GM12892 (cell line): ENCODE data around the gene IST1.

Experiments
- DNase-seq: peaks from one replicate; pipeline ENCODE4 v3.0.0; 2011; ENCODE audit not compliant: insufficient read length
- FAIRE-seq: peaks from 2 replicates; lab custom pipeline; 2011; peaks lifted over from hg19 to GRCh38; lab: Jason Lieb, UNC
- POLR2A ChIP-seq: IDR thresholded peaks from 2 replicates; pipeline ENCODE4 v1.6.1; 2011; ENCODE audit warnings: low read depth, low read length, control low read depth
- POLR2AphosphoS5 ChIP-seq: IDR thresholded peaks from 2 replicates; pipeline ENCODE4 v1.6.1; 2011; ENCODE audit warnings: low read depth, low read length, control low read depth
- TAF1 ChIP-seq: IDR thresholded peaks from 2 replicates; pipeline ENCODE4 v1.6.1; 2011; ENCODE audit warnings: low read depth, mild to moderate bottlenecking, control low read depth, low read length, borderline replicate concordance

The IST1 gene

DNA sequence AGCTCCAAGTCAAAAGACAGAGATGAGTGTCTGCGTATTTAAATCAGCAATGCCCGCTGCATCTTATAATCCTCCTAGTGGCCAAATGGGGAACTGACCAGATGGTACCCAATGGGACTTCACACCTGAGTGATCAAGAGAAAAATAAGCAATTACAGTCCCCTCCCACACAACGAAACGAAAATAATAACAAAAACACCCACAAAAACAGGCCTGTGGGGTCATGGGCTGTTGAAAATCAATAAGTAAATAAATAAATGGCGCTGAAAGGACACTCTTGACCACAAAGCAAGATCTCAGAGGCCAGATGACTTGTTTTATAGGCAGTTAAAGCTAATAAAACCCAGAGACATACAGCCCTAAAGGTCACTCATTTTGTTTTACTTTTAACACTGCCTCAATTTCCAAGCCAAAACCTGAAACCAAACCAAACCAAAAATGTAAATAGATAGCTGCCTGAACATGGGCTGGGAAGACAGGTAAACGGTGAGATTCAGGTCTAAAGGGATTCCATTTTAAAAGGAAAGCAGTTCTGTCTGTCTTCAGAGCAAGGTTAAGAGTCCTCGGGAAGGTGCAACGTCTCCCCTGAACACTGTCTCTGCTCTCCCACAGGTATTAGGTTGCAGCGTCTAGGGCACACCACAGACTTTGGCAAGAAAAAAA lies 12.7 kb upstream of the IST1 start:
- TF ChIP-seq POLR2A: no peak
- no peak for TF ChIP-seq TAF1
- no peak for TF ChIP-seq POLR2AphosphoS5
- DNase-seq (peak; percentile 47), FAIRE-seq (peak; percentile 79)

DNA sequence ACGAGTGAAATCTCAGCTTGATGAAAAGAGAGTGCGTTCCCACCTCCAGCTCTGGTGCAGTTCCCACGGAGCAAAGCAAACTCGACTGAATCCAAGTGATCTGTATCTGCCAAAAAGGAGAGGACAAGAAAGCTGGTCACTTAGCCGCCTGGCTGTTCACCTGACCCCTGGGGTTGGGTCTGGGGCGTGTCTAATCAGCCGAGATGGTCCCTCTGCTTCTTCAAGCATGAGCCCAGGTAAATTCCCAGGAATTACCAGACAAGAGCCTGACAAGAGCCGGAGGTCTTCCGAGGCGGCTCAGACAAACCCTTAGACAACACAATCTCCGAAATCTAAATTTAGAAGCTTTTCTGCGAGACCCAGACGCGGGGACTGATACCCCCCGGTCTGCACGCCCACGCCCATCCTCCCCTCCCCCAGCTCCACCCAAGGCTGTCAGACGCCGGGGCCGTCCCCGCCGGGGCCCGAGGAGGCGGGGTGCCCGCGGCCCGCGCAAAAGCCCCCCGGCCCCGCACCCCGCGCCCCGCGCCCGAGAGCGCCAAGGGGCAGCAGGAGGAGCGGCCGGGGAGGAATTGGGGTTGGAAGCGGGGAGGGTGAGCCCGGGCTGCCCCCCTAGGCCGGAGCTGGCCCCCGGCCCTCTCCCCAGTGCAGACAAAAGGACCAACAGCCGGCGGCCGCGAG lies 12.0 kb upstream of the IST1 start:
- DNase-seq: peak; percentile 39
- FAIRE-seq: no peak
- no peak for TF ChIP-seq TAF1
- TF ChIP-seq POLR2AphosphoS5: no peak
- TF ChIP-seq POLR2A: no peak

DNA sequence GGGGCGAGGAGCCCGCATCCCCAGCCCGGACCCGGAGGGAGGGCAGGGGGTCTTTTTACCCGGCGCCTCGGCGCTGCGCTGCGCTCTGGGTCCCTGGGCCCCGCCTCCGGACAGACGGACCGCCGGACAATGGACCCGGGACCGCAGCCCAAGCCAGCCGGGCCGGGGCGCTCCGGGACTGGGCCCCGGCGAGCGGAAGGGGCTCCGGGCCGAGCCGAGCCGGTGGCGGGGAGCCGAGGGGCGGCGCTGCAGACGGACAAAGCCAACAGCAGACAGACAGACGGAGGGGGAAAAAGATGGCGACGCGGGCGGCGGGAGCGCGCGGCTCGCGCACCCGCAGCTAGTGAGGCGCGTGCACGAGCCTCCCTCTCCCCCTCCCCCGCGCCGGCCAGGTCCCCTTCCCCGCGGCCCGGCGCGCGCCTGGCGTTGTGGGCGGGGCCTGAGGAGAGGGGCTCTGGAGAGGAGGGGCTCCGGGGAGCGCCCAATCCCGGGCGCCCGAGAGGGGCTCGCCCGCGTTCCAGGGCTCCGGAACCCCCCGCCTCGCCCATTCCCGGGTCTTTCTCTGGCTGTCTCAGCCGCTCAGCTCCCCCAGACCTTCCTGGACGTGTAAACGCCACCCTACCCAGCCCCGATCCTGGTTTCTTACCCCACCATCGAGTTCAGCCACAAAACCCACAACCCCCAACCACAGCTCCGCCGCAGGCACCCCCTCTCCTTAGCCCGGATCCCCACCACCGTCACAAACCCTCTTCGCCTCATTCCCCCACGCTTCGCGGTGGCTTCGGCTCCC lies 11.3 kb upstream of the IST1 start, which contains the start of gene ZNF821:
Gene ZNF821 (minus strand): TSS at position 334 of the 790 bp plus-strand sequence. CDS start 4,236 bp downstream, outside the sequence.
- DNase-seq (peak; percentile 75), FAIRE-seq (peak; percentile 68)
- TF ChIP-seq POLR2AphosphoS5 (no peak), POLR2A (0 out of 2 replicates have a peak, but pooled peaks have one; percentile 40), TAF1 (peak; percentile 4; the same call in 1 of the 2 replicates)

DNA sequence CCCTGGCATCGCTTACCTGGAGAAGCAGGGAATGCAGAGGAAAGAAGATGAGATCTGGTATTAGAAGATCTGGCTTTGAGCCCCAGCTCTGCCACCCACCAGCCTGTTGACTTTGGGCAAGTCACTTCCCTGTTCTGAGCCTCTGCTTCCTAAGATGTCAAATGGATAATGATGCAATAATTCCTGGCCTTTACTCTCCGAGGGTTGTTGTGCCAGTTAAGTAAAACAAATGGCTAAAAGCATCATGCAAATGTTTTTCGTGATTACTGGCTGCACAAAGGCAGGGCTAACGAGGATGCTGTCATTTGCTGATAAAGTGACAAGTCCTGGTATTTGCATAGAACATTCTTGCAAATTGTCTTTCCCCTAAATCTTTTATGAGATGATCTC lies 10.1 kb upstream of the IST1 start:
- no peak for FAIRE-seq
- DNase-seq: no peak
- TF ChIP-seq POLR2AphosphoS5 (no peak), POLR2A (no peak), TAF1 (no peak)

DNA sequence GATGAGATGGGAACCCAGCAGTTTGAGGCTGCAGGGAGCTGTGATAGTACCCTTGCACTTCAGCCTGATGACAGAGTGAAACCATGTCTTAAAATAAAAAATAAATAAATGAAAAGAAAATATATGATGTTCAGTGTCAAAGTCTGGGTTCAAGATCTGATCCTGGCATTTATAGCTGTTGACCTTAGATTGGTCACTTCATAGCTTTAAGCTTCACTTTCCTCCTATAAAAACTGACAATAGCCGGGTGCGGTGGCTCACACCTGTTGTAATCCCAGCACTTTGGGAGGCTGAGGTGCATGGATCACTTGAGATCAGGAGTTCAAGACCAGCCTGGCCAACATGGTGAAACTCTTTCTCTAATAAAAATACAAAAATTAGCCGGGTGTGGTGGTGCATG lies 6.2 kb upstream of the IST1 start:
- no peak for FAIRE-seq

DNA sequence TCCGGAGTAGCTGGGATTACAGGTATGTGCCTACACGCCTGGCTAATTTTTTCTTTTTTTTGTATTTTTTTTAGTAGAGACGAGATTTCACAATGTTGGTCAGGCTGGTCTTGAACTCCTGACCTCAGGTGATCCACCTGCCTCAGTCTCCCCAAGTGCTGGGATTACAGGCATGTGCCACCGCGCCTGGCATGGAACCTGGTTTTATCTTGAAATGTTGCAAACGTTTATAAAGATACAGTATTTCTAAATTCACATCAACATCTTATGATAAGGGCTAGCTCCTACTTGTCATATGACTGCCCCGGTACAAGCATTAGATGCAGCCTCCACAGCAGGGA lies 1.5 kb upstream of the IST1 start:
- no peak for TF ChIP-seq POLR2AphosphoS5
- no peak for TF ChIP-seq TAF1
- no peak for TF ChIP-seq POLR2A
- FAIRE-seq (no peak), DNase-seq (no peak)

More for the DNA sequence above, 6.2 kb upstream of the IST1 start:
- TF ChIP-seq POLR2AphosphoS5: no peak
- no peak for TF ChIP-seq TAF1
- no peak for TF ChIP-seq POLR2A
- DNase-seq: no peak

DNA sequence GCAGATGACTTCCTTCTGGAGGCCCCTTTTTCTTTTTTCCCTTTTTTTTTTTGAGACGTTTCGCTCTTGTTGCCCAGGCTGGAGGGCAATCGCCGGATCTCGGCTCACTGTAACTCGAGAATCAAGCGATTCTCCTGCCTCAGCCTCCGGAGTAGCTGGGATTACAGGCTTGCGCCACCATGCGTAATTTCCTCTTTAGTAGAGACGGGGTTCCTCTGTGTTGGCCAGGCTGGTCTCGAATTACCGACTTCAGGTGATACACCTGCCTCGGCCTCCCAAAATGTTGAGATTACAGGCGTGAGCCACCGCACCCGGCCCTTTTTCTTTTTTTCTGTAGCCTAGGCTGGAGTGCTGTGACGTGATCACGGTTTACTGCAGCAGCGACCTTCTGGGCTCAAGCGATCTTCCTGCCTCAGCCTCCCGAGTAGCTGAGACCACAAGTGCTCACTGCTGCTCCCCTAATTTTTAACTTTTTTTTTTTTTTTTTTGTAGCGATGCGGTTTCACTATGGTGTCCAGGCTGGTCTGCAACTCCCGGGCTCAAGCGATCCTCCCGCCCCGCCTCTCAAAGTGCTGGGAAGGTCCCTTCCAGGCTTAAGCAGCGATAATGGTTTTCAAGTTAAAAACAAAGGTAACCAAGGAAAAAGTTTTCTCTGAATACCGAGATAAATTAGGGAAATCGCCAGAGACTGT lies 956 bp upstream of the IST1 start:
- peak; percentile 56 for FAIRE-seq
- DNase-seq: no peak
- no peak for TF ChIP-seq TAF1
- TF ChIP-seq POLR2A: no peak
- no peak for TF ChIP-seq POLR2AphosphoS5

DNA sequence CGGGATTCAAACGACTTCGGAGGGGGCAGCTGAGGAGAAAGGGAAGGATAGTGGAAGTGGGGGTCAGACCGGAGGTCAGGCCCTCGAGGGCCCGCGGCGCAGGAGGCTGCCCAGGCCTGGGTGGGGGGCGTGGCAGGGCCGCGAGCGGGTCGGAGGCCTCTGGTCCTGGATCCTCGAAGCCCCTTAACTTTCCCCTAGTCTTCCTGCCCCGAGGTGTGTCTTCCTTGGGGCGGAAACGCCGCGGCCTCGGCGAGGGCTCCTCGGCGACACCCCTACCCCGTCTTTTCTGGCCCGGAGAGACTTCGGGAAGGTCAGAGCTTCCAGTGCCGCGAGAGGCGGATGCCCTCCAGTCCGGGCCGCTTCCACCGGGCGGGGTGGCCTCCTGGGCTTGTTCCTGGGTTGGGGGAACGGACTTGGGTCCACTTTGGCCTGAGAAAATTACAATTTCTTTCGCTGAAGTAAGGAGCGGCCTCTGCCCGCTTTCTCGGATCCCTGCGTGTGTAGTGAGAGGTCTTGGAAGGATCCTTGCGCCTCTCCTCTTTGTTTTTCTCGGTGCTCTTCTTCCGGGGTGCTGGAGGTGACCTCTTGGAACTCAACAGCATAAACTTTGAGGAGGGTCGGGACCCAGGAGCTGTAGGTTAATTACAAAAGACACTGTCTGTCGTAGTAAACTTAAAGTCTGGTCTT lies 491 bp downstream of the IST1 start:
- FAIRE-seq (no peak), DNase-seq (no peak)
- TF ChIP-seq TAF1 (no peak), POLR2A (no peak), POLR2AphosphoS5 (no peak)

DNA sequence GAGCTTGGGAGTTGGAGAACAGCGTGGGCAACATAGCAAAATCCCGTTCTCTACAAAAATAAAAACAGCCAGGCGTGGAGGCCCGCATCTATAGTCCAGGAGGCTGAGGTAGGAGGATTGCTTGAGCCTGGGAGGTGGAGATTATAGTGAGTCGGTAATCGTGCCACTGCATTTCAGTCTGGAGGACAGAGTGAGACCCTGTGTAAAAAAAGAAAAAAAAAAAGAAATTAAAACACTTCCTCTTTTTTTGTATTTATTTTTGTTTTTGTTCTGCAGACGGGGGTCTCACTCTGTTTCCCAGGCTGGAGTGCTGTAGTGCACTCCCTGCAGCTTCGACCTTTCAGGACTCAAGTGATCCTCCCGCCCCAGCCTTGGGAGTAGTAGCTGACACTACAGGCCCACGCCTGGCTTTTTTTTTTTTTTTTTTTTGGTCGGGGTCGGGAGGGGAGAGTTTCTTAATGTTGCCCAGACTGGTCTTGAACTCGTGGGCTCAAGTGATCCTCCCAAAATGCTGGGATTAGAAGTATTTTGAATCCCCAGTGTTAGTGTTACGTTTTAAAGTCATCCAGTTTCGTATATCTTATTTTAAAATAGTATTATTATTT lies 1.5 kb downstream of the IST1 start:
- no peak for FAIRE-seq
- DNase-seq: no peak
- TF ChIP-seq POLR2AphosphoS5: no peak

DNA sequence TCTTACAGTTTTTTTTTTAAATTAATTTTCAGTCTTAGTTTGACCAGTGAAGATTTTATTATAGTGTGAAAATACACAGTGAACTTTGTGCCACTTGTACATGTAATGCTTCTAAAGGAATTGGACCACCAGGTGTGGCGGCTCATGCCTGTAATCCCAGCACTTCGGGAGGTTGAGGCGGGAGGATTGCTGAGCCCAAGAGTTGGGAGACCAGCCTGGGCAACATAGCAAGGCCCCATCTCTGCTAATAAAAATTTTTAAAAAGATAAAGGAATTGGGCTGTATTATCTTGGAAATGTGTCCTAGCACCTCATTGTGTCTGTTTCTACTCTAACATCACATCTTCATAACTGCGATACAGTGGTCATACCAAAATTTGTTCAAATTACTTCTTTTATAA lies 3.8 kb downstream of the IST1 start:
- DNase-seq (no peak), FAIRE-seq (no peak)
- TF ChIP-seq POLR2A: no peak
- no peak for TF ChIP-seq TAF1
- no peak for TF ChIP-seq POLR2AphosphoS5
